Ishikawa (cell line): ENCODE results near the gene C15orf61.

Source experiments
- CEBPB ChIP-seq: IDR thresholded peaks from 2 replicates; pipeline ENCODE4 v1.6.1; 2012
- CREB1 ChIP-seq: IDR thresholded peaks from 2 replicates; pipeline ENCODE4 v1.6.1; 2012; ENCODE audit warnings: low read depth
- EGR1 ChIP-seq: IDR thresholded peaks from 2 replicates; pipeline ENCODE4 v1.6.1; 2012
- EP300 ChIP-seq: IDR thresholded peaks from 2 replicates; pipeline ENCODE4 v1.6.1; 2012; ENCODE audit warnings: borderline replicate concordance
- FOXM1 ChIP-seq: IDR thresholded peaks from 2 replicates; pipeline ENCODE4 v1.6.1; 2012; ENCODE audit warnings: low read depth, borderline replicate concordance
- MAX ChIP-seq: IDR thresholded peaks from 2 replicates; pipeline ENCODE4 v1.6.1; 2012
- NFIC ChIP-seq: IDR thresholded peaks from 2 replicates; pipeline ENCODE4 v1.6.1; 2012
- RAD21 ChIP-seq: IDR thresholded peaks from 2 replicates; pipeline ENCODE4 v1.6.1; 2012; ENCODE audit warnings: low read depth
- REST ChIP-seq: IDR thresholded peaks from 2 replicates; pipeline ENCODE4 v1.6.1; 2012; ENCODE audit warnings: low read depth, mild to moderate bottlenecking
- TAF1 ChIP-seq: IDR thresholded peaks from 2 replicates; pipeline ENCODE4 v1.6.1; 2012; ENCODE audit warnings: low read depth, mild to moderate bottlenecking
- TCF12 ChIP-seq: IDR thresholded peaks from 2 replicates; pipeline ENCODE4 v1.6.1; 2012; ENCODE audit warnings: low read depth
- TEAD4 ChIP-seq: IDR thresholded peaks from 2 replicates; pipeline ENCODE4 v1.6.1; 2012
- USF1 ChIP-seq: IDR thresholded peaks from 2 replicates; pipeline ENCODE4 v1.6.1; 2012
- YY1 ChIP-seq: IDR thresholded peaks from 2 replicates; pipeline ENCODE4 v1.6.1; 2012; ENCODE audit warnings: low read depth
- ZBTB7A ChIP-seq: IDR thresholded peaks from 2 replicates; pipeline ENCODE4 v1.6.1; 2012; ENCODE audit warnings: low read depth

The C15orf61 gene

GRCh38 chr15:67512933-67513714 lies 7.8 kb upstream of the C15orf61 start:
- TF ChIP-seq ZBTB7A (no peak), TAF1 (no peak), TCF12 (no peak), RAD21 (no peak), USF1 (no peak), FOXM1 (no peak), TEAD4 (no peak), REST (no peak), EP300 (no peak), CREB1 (no peak), YY1 (no peak), CEBPB (no peak), NFIC (no peak), MAX (no peak), EGR1 (no peak)

- TF ChIP-seq MAX (no peak), TAF1 (no peak), EP300 (no peak), USF1 (no peak), CEBPB (no peak), RAD21 (no peak), CREB1 (no peak), TCF12 (no peak), YY1 (no peak), FOXM1 (no peak), EGR1 (no peak), REST (no peak), TEAD4 (no peak), ZBTB7A (no peak), NFIC (no peak)
Measured at GRCh38 chr15:67515090-67515489, 5.8 kb upstream of the C15orf61 start.

GRCh38 chr15:67515557-67515956 lies 5.4 kb upstream of the C15orf61 start:
- TF ChIP-seq NFIC, result no peak
- TF ChIP-seq YY1, result no peak
- TF ChIP-seq RAD21, result no peak
- TF ChIP-seq TAF1, result no peak
- no peak for TF ChIP-seq TEAD4
- no peak for TF ChIP-seq EP300
- TF ChIP-seq EGR1, result no peak
- no peak for TF ChIP-seq FOXM1
- no peak for TF ChIP-seq REST
- TF ChIP-seq CEBPB, result no peak

- TF ChIP-seq FOXM1 (no peak), EGR1 (peak; percentile 60; the same call in 1 of the 2 replicates)
Measured at GRCh38 chr15:67520321-67521028, 456 bp upstream of the C15orf61 start.
